HK-2 (cell line): Measurements from ENCODE around the gene PLXDC2.

Source experiments
- DNase-seq: peaks from one replicate; pipeline ENCODE4 v3.0.0-alpha.2; 2018; ENCODE audit not compliant: unreplicated experiment

PLXDC2 gene

GRCh38 chr10:20110125-20111100, 294.2 kb downstream of the PLXDC2 start:
- no peak for DNase-seq

DNA sequence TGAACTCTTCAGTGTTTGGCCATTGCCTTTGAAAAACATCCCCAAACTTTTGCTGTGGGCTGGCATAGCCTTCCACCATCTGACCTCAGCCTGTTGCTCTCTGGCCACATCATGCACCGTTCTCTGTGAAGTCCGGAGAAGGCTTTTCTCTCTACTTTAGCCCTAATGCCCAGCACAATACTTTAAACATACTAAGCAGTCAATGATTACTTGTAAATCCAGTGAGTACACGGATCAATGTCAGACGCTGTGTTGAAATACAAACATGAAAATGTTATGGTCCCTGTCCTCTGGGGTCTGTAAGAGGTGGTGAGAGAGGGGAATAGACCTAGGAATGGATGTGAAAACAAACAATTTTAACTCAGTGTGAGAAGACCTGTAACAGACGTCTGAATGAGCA, 297.9 kb downstream of the PLXDC2 start:
- no peak for DNase-seq

DNA sequence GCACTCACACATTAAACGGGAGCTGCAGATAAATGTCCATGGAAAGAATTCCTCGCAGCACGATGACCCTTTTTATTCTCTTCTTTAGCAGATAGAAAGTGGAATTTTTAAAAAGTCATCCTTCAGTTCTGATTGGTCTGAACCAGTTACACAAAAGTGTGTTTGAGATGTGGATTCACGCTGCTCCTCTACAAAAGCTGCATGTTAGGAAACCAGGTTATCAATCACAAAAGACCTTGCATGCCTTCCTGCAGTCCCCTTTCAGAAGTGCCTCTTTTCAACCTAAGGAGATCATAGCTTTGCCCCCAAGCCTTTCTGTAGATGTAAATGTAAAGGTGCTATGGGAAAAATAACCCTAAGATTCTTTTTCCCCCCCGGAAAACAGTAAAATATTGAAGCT, 299.7 kb downstream of the PLXDC2 start:
- DNase-seq = no peak

- no peak for DNase-seq
These were observed 301.2 kb downstream of the PLXDC2 start for GRCh38 chr10:20117471-20117870.

DNA sequence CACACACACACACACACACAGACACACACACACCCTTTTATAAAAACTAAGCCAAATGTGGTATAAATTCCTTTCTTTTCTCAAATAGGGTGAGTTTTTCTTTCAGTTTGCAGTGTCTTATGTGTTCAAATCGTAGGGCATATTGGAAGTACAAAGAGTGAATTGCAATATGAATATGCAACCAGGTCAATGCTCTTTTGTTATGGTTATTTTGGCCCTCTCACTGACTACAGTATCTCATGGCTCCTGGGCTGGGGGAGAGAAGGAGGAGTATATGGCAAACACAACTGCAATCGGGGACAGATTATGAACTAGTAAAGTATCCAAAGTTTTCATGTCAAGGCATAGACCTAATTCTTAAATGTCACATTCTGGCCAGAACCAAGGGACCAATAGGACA, 301.9 kb downstream of the PLXDC2 start:
- DNase-seq = no peak

DNA sequence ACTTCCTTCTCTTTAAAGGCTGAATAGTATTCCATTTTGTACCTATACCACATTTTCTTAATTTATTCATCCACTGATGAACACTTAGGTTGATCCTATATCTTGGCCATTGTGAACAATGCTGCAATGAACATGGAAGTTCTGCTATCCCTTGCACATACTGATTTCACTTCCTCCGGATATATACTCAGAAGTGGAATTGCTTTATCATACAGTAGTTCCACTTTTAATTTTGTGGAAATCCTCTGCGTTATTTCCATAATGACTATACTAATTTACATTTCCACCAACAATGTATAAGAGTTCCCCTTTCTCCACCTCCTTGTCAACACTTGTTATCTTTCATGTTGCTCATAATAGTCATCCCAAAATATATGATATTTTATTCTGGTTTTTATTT, 312.6 kb downstream of the PLXDC2 start:
- no peak for DNase-seq

DNA sequence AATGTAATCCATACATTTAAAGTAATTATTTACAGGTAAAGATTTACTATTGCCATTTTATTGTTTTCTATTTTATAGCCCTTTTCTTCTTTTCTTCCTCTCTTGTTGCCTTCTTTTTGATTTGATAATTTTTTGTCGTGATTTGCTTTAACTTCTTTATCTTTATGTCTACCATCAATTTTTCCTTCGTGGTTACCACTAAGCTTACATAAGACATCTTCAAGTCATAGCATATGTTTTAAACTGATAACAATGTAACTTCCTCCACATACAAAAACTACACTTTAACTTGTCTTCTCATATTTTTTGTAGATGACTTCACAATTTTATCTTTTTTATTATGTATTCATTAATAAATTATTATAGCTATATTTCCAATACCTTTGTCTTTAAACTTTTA, 316.6 kb downstream of the PLXDC2 start:
- no peak for DNase-seq

- DNase-seq = no peak
These were observed 317.5 kb downstream of the PLXDC2 start for GRCh38 chr10:20133669-20134189.

- no peak for DNase-seq
These were observed 326.1 kb downstream of the PLXDC2 start for GRCh38 chr10:20142311-20142710.

GRCh38 chr10:20144268-20144667, 328.0 kb downstream of the PLXDC2 start:
- DNase-seq = no peak

- DNase-seq = no peak
These were observed 329.8 kb downstream of the PLXDC2 start for GRCh38 chr10:20146004-20146403.

- DNase-seq = peak; percentile 1
These were observed 331.5 kb downstream of the PLXDC2 start for GRCh38 chr10:20147684-20148083.

DNA sequence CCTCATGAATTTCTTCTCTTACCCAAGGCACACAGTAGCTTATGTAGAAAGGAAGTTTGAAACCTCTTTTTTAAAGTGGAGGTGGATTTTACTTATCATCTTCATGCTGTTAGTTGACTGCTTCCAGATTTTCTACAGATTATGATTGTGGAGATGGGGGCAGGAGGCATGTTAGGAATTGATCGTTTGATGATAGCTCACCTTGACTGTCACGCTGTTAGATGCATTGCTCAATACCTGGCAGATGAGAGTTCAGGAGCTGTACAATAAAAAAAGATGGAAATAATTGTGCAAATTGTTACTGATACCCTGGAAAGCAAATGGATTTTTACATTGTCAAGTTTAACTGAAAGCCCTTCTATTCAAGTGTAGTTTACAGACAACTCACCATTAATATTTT, 340.3 kb downstream of the PLXDC2 start:
- no peak for DNase-seq

DNA sequence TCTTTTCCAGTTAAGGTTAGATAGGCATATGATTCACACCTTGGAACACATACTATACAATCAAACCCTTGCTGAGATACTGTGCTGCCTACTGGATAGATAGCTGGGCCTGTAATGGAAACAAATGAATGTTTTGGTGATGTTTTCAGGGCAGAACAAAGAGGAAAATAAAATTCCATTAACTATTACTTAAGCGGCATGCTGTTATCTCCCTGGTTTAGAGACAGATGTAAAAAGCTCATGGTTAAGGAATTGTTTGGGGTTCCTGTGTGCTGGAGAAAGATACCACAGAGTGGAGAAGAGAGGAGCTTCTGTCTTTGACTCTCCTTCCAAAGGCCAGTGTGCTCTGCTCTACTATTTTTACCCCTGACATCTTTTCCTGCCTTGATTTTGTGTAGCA, 341.1 kb downstream of the PLXDC2 start:
- no peak for DNase-seq

DNA sequence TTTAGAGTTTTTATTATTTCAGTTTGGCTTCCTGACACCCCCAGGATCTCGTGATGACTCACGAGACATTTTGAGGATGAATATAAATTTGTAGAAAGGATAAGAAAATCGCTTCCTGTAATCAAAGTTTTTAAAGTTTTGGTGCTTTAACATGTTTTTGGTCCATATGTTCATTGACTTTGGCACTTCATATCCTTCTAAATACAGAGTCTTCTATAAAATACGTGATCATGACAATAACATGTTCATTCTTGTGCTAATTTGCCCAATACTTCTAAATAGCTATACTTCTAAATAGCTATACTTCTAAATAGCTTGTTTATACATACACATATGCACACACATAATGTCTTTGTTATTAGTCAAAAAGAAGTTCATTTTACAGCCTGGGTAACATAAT, 341.9 kb downstream of the PLXDC2 start:
- no peak for DNase-seq

- DNase-seq = no peak
These were observed 345.9 kb downstream of the PLXDC2 start for GRCh38 chr10:20162123-20162522.

GRCh38 chr10:20166096-20166675, 350.0 kb downstream of the PLXDC2 start:
- no peak for DNase-seq

DNA sequence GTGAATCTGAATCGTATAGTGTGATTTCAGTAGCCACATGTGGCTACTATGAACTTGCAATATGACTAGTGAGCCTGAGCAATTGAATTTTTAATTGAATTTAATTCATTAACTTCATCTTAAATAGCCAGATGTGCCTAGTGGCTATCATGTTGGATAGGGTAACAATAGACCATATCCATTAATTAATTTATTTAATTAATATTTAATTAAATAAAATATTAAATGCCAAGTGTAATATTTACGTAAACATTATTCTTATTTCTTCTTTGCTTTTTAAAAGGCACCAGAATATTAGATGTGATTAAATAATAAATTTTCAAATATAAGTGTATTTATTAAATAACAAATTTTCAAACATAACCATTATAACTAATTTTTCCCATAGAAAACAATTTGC, 354.4 kb downstream of the PLXDC2 start:
- DNase-seq = no peak

DNA sequence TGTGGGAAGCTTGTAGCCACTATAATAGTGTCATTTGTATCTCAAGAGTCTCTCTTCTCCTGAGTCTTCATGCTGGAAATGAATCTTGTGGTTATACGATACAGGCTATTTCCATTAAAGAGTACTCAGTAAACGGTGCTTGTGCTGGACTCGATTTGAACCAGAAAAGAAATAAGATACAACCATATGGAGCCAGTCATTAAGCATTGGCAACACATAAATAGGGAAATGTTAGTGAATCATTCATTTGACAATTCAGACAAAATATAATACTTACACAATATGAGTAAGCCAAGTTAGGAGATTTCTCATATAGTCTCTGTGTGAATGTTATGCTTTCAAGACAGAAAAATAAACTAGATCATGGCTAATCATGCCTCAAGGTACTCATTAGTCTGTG, 356.8 kb downstream of the PLXDC2 start:
- DNase-seq = no peak

- no peak for DNase-seq
These were observed 359.5 kb downstream of the PLXDC2 start for GRCh38 chr10:20175719-20176118.

GRCh38 chr10:20180766-20181165, 364.5 kb downstream of the PLXDC2 start:
- DNase-seq = no peak

GRCh38 chr10:20181434-20181833, 365.2 kb downstream of the PLXDC2 start:
- no peak for DNase-seq

- no peak for DNase-seq
These were observed 368.9 kb downstream of the PLXDC2 start for GRCh38 chr10:20185116-20185515.
